HT-29 (cell line): ENCODE data around the gene UTF1. TPM values are rescaled to one million over a fixed set of nuclear protein-coding genes. Genes with fewer than 3 reads are reported as not detected.
"Not testable (repeated sequence)": the region's sequence is repeated elsewhere in the genome, so short reads cannot be mapped to it uniquely, and the experiment has no call there.

ENCODE experiments used
- DNase-seq: peaks from one replicate; pipeline ENCODE4 v3.0.0-alpha.2; 2015; ENCODE audit warnings: low spot score
- total RNA-seq: library from RNA; depleted of rRNA; stranded (reverse); fragments of >200 nt; shearing (Covaris generic); gene quantifications from 2 replicates; pipeline ENCODE4 v1.2.3, GENCODE V29; 2014

Gene UTF1
- total RNA-seq, 1 experiment from 2014 or later, result not detected

DNA sequence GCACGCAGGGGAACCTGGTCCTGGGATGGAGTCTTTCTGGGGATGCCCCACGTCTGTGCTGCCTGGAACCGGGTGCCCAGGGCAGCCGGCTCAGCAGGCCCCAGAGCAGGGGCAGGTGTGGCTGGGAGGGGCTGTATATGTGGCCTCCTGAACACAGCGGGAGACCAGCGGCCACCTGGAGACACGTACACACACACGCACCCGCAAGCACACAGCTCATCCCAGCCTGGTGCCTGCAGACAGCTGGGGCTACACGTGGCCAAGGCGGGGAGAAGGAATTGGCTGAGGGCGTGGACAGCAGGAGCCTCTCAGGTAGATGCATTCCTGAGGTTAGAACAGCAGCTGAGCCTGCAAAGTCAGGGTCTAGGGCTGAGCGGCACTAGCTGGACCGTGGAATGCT lies 32.7 kb downstream of the UTF1 start:
- no peak for DNase-seq

DNA sequence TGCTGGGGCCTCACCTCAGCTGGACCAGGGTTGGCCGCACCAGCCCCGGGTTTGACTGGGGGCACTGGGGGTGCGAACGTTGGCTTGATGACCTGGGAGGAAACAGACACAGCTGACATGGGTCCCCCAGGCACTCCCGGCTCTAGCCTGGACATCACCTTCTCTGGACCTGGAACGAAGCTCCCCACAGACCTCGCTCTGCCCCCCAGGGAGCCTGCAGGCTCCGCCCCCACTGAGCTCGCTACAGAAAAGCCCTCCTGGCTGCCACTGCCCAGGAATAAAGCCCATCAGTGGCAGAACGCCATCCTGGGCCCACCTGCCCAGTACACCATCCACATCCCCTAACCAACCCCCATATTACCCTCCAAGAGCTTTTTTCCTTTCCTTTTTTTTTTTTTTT lies 33.7 kb downstream of the UTF1 start:
- no peak for DNase-seq

DNA sequence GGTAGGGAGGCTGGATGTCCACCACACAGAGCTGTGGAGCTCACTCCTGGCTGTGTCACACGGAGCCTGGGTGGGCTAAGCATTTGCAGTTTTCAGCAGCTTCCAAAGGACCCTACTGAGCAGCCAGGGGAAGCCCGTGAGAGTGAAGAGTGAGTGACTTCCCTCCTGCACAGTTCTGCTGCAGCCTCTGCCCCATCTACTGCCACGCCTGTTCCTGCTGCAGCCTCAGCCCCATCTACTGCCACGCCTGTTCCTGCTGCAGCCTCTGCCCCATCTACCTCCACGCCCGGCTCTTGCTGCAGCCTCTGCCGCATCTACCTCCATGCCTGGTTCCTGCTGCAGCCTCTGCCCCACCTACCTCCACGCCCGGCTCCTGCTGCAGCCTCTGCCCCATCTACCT lies 34.4 kb downstream of the UTF1 start:
- no peak for DNase-seq

GRCh38 chr10:133265052-133265451 lies 35.0 kb downstream of the UTF1 start:
- DNase-seq, result not testable (repeated sequence)

DNA sequence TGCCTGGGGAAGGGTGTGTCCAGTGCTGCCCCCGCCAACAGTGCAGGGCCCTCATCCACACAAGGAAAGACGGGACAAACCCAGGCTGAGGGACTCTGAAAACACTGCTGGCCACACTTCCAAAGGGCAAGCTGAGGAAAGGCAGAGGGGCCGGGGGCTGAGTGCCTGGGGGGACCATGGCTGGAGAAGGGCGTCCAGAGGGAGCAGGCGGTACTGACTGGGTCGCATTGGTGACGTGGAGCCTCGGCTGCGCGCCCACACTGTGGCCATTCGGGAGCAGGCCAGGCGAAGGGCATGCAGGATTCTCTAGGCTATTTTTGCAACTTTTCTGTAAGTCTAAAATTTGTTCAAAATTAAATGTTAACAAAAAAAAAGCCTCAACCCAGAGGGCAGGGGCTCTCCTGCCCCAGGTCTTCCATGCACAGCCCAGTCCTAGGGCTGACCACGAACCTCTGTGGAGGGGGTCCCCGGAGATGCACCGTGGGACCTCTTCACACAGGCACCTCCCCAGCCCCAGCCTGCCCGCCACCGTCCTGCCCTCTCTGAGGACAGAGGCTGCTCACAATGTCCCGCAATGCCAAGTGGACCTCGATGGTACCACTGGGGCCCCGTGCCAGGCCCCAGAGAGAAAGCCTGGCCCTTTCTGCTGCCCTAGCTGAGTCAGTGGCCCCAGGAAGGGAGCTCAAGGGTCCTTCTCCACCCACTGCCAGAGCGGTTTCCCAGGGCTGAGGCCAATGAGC lies 36.2 kb downstream of the UTF1 start:
- no peak for DNase-seq

DNA sequence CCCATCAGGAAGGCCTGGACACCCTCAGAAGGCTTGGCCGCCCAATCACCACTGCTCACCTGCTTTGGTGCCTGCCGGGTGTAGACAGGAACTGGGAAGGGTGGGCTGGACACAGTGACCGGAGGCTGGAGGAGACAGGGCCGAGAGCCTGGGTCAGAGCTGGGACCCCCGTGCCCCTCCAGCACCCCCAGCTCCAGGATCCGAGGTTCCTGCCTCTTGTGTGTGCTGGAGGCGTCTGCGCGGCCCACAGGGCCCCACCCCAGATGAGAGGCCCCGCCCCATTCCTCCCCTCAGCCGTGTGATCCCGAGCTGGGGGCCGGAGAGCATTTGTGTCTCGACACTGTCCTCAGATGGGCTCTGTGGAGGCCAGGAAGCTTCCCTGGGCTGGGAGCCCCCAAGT lies 37.3 kb downstream of the UTF1 start:
- DNase-seq, result no peak

DNA sequence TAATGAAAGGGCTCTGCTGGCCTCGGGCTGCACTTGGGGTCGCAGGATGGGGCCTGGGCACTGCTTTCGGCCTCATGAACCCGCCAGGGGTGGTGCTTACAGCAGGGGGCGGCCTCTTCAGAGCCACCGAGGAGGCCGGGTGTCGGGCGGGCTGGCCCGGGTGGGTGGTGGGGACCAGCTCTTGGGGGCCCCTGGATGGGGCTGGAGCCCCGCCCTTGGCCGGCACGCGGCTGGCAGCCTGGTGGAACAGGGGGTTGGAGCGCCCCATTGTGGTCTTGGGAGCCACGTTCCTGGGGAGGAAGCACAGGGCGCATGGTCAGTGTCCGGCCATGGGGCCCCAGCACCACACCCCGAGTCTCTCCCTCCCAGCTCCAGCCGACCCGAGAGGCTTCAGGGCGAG lies 37.8 kb downstream of the UTF1 start:
- DNase-seq, result no peak

GRCh38 chr10:133268532-133268931 lies 38.5 kb downstream of the UTF1 start:
- DNase-seq, result no peak

DNA sequence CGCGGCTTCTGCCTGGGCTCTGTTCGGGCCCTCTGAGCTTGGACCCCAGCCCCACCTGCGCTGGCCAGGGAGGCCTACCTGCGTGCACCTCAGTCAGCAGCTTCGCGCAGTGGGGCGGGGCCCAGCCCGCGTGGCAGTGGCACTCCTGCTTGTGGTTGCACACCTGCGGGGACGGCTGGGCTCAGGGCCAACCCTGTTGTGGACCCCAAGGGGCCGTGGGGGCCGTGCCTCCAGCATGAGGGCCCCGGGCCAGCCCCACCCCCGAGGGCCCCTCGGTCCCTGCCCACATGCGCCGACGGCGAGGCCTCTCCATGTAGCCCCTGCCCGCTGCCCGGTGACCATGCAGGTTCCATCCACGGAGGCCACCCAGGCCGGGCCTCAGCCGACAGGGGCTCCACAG lies 39.4 kb downstream of the UTF1 start:
- no peak for DNase-seq

DNA sequence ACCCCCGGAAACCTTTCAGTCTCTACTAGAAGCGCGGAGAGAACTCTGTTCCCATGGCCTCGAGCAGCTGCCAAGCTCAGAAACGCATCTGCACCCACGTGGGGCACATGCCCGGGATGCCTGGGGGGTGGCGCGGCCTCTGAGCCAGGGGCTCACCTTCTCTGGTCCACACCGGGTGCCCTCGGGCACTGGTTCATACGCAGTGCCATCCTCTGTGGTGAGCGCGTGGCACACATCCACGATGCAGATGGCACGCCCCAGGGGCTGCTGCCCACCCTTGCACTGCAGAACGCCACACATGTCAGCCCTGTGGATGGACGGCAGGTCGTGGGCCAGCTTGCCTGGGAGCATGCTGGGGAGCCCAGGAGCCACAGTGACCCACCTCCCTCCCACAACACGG lies 40.2 kb downstream of the UTF1 start:
- DNase-seq, result no peak

DNA sequence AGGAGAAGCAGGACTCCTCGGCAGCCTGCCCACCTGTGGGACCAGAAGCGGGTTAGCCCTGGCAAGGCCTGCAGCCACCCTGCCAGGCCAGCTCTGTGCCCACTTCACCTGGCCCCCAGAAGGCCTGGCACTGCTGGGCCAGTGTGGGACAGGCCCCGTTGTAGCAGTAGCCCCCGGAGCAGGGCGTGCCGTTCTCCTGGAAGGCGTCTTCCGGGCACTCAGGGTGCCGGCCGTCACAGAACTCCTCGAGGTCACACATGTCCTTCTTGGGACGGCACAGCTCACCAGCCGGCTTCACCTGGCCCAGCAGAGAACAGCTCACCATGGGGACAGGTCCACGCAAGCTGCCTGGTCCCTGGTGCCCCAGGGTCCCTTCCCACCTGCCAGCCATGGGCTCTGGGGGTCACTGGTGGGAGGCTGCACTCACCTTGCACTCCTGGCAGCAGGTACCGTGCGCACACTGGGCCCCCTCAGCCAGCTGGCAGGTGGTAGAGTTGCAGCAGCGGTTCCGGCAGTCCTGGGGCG lies 40.8 kb downstream of the UTF1 start:
- no peak for DNase-seq

GRCh38 chr10:133271521-133272300 lies 41.7 kb downstream of the UTF1 start:
- DNase-seq, result no peak

- DNase-seq, result no peak
Observed at GRCh38 chr10:133272301-133272963, 42.4 kb downstream of the UTF1 start.

DNA sequence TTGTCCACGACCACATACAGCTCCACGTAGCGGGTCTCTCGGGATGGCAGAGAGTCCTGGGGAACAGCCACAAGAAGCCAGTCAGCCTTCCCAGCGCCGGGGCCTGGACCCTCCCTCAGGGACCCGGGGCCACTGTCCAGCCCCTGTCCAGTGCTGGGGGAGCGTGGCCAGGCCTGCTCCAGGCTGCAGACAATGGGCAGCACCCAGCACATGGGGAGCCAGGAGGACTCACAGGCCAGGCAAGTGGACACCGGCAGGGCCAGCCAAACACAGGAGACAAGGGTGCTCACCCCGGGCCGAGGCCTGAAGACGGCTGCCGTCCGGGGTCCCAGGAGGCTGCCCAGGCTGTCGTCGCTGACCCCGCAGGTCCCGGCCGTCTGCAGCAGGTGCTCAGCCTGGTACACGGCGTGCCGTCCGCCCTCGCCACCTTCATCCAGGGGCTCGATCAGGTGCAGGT lies 43.0 kb downstream of the UTF1 start:
- DNase-seq, result no peak

- DNase-seq, result no peak
Observed at GRCh38 chr10:133273534-133274143, 43.6 kb downstream of the UTF1 start.

GRCh38 chr10:133274751-133275683 lies 45.0 kb downstream of the UTF1 start:
- DNase-seq, result no peak

- DNase-seq, result peak; percentile 31
Observed at GRCh38 chr10:133275684-133276092, 45.7 kb downstream of the UTF1 start.

DNA sequence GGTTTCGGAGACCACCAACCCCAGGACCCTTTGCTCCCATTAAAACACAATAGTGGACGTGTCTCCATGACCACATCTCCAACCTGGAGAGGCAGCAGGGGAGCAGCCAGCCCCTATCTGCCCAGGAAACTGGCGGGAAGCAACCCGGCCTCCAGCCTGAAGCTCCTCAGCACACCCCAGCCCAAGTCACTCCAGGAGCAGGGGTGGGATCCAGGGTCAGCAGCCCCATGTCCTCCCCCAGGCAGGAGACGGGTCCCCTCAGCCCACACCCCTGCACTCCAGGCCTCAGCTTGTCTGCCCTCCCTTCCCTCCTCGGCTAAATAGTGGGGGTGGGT lies 46.0 kb downstream of the UTF1 start:
- DNase-seq, result no peak

GRCh38 chr10:133276435-133277201 lies 46.6 kb downstream of the UTF1 start, which contains the start of gene ADAM8:
ADAM8 (minus strand) TSS chr10:133276868; CDS start chr10:133276817, 51 bp downstream.
- peak; percentile 44 for DNase-seq
